Ishikawa (cell line): ENCODE data around the gene OSBPL9.

ENCODE experiments used
- CREB1 ChIP-seq: IDR thresholded peaks from 2 replicates; pipeline ENCODE4 v1.6.1; 2012; ENCODE audit warnings: low read depth
- EGR1 ChIP-seq: IDR thresholded peaks from 2 replicates; pipeline ENCODE4 v1.6.1; 2012
- EP300 ChIP-seq: IDR thresholded peaks from 2 replicates; pipeline ENCODE4 v1.6.1; 2012; ENCODE audit warnings: borderline replicate concordance
- MAX ChIP-seq: IDR thresholded peaks from 2 replicates; pipeline ENCODE4 v1.6.1; 2012
- NFIC ChIP-seq: IDR thresholded peaks from 2 replicates; pipeline ENCODE4 v1.6.1; 2012
- RAD21 ChIP-seq: IDR thresholded peaks from 2 replicates; pipeline ENCODE4 v1.6.1; 2012; ENCODE audit warnings: low read depth
- REST ChIP-seq: IDR thresholded peaks from 2 replicates; pipeline ENCODE4 v1.6.1; 2012; ENCODE audit warnings: low read depth, mild to moderate bottlenecking
- TAF1 ChIP-seq: IDR thresholded peaks from 2 replicates; pipeline ENCODE4 v1.6.1; 2012; ENCODE audit warnings: low read depth, mild to moderate bottlenecking
- TEAD4 ChIP-seq: IDR thresholded peaks from 2 replicates; pipeline ENCODE4 v1.6.1; 2012
- YY1 ChIP-seq: IDR thresholded peaks from 2 replicates; pipeline ENCODE4 v1.6.1; 2012; ENCODE audit warnings: low read depth

DNA sequence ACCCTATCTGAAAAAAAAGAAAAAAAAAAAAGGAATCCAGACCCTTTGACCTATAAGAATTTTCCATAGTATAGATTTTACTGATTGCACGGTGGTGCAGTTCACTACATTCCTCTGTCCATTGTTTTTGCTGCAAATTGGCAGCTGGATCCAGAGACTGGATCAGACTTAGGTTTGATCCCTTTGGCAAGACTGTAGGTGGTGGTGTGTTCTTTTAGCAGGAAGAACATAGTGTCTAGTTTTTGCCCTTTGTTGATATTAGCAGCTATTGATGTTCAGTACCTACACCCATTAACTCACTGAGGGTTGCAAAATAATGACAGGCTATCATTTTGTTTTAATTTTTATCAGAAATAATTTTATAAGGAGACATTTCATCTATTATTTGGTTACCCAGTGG, 37.1 kb downstream of the OSBPL9 start:
- TF ChIP-seq NFIC (no peak), MAX (no peak), RAD21 (no peak), CREB1 (no peak), EGR1 (no peak), TAF1 (no peak), REST (no peak), YY1 (no peak), TEAD4 (no peak), EP300 (no peak)
